ENCODE data around the gene ZBTB42. TPM values are rescaled to one million over a fixed set of nuclear protein-coding genes. Genes with fewer than 3 reads are reported as not detected.

ZBTB42 gene
- total RNA-seq, 1 experiment from 2014 or later, result 4.2 TPM

DNA sequence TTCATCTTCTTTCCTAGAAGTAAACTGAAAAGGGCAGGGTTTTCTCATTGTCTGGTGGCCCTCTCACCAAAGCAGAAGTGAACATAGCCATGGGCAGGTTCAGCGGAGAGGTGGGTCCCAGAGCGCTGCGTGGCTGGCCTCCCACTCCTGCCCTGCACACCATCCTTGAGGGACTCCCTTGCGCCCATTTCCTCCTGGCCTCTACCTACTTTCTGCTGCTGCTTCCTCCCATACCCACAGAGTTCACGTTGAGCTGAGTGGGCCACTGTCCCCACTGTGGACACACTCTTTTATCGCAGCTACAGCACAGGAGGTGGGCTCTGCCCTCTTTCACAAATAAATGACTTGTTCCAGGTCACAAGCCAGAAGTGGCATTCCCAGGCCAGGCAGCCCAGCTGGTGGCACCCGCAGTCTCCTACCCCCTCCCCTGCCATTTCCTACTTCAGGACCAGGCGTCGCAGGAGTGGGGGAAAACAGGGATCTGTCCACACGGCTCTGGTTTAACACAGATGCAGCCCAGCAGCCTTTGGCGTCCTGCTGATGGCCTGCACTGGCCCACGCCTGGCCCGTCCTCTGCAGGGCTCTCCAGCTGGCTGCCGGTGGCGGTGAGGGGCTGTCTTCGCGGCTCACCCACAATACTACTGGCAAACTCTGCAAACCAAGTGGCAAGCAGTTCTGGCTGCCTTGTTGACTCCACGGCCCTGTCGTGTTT is 43.1 kb upstream of the ZBTB42 start:
- no peak overlapping the region for H3K4me2 ChIP-seq
- H3F3A ChIP-seq (ENCODE audit: insufficient read depth, low read depth), result peaks cover 2% of the 10 kb centered on the region; the same call in 1 of the 2 replicates
- ChIA-PET CTCF (interaction anchor here (0.6 kb wide), 1 partner anchor 25 kb away, joined by 4 read pairs; no protein-coding TSS in a partner anchor), POLR2A (ENCODE audit: unreplicated experiment) (no interaction called here)
- no peak overlapping the region for H3K27ac ChIP-seq
- H4K20me1 ChIP-seq (ENCODE audit: insufficient read depth), result peaks cover 16% of the 10 kb centered on the region
- H3K4me1 ChIP-seq (replicated peaks; ENCODE audit: insufficient read depth), result peaks cover 9% of the 10 kb centered on the region
- no TSS peak for BruUV-seq (replicated peaks)
- no peak overlapping the region for H2AFZ ChIP-seq
- intact Hi-C loops (cut with micrococcal nuclease; ENCODE audit: unreplicated experiment), result no loop called here
- H3K27me3 ChIP-seq (ENCODE audit: insufficient read depth, low read depth), result no peaks in the 10 kb centered on the region
- peaks cover 6% of the 10 kb centered on the region; the same call in 1 of the 2 replicates for H3K36me3 ChIP-seq (ENCODE audit: low read depth)
- no peaks in the 10 kb centered on the region for H3K9me2 ChIP-seq (ENCODE audit: insufficient read depth)
- no peak for DNase-seq
- peaks cover 38% of the 10 kb centered on the region for H3K79me2 ChIP-seq (ENCODE audit: low read depth)
- TF ChIP-seq EZH2 (IDR thresholded peaks at IDR 0.05; ENCODE audit: low read depth), result no peak
- TF ChIP-seq, protein P1, sequence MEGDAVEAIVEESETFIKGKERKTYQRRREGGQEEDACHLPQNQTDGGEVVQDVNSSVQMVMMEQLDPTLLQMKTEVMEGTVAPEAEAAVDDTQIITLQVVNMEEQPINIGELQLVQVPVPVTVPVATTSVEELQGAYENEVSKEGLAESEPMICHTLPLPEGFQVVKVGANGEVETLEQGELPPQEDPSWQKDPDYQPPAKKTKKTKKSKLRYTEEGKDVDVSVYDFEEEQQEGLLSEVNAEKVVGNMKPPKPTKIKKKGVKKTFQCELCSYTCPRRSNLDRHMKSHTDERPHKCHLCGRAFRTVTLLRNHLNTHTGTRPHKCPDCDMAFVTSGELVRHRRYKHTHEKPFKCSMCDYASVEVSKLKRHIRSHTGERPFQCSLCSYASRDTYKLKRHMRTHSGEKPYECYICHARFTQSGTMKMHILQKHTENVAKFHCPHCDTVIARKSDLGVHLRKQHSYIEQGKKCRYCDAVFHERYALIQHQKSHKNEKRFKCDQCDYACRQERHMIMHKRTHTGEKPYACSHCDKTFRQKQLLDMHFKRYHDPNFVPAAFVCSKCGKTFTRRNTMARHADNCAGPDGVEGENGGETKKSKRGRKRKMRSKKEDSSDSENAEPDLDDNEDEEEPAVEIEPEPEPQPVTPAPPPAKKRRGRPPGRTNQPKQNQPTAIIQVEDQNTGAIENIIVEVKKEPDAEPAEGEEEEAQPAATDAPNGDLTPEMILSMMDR (conservative IDR thresholded peaks at IDR 0.05), result no peak
- H3K9me3 ChIP-seq (ENCODE audit: insufficient read depth, low read depth), result no peaks in the 10 kb centered on the region
- no peak overlapping the region for H3K4me3 ChIP-seq

DNA sequence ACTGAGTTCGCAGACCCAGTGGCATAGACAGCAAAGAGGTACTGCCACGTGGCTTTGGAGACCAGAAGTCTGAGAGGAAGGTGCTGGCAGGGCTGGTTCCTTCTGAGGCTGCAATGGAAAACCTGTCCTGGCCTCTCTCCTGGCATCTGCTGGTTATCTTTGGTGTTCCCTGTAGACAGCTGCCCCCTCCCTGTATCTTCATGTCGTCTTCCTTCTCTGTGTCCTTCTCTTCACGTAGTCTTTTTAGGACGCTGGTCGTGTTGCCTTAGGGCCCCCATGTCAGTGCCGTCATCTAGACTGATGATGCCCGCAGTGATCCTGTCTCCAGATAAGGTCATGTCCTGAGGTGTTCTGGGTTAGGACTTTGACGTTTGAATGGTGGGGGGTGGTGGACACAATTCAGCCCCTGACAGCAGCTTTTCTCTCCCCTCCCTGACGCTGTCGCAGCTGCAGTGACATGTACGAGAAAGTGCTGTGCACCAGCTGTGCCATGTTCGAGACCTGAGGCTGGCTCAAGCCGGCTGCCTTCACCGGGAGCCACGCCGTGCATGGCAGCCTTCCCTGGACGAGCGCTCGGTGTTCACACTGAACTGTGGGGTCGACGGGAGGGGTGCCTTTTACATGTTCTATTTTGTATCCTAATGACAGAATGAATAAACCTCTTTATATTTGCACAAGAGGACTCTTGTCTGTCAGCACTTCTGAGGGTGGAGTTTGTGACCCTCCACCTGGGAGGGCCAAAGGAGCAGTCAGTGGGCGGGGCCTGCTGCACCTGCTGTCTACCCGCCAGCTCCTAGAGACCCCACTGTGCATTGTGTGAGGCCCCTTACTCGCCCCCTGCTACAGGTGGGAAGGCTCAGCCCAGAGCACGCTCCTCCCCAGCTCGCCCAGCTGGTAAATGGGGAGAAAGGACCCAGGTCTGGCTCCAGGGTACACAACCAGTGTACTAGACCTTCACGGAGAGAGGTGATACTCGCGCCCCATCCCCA is 41.6 kb upstream of the ZBTB42 start:
- Histone ChIP-seq H4K20me1 (ENCODE audit: insufficient read depth) (peaks cover 16% of the 10 kb centered on the region), H2AFZ (no peak overlapping the region), H3K27me3 (ENCODE audit: insufficient read depth, low read depth) (no peaks in the 10 kb centered on the region), H3K79me2 (ENCODE audit: low read depth) (peaks cover 26% of the 10 kb centered on the region), H3K27ac (no peak overlapping the region), H3K9me3 (ENCODE audit: insufficient read depth, low read depth) (no peaks in the 10 kb centered on the region), H3K36me3 (ENCODE audit: low read depth) (peaks cover 6% of the 10 kb centered on the region; the same call in 1 of the 2 replicates), H3K9me2 (ENCODE audit: insufficient read depth) (no peaks in the 10 kb centered on the region), H3K4me2 (no peak overlapping the region), H3K4me3 (no peak overlapping the region), H3K4me1 (replicated peaks; ENCODE audit: insufficient read depth) (peaks cover 5% of the 10 kb centered on the region), H3F3A (ENCODE audit: insufficient read depth, low read depth) (peaks cover 2% of the 10 kb centered on the region; the same call in 1 of the 2 replicates)
- CTCF ChIA-PET, result no interaction called here
- POLR2A ChIA-PET (ENCODE audit: unreplicated experiment), result no interaction called here
- DNase-seq, result no peak
- BruUV-seq (replicated peaks), result no TSS peak
- intact Hi-C loops (cut with micrococcal nuclease; ENCODE audit: unreplicated experiment), result no loop called here
- TF ChIP-seq, protein P1 (conservative IDR thresholded peaks at IDR 0.05), result no peak
- TF ChIP-seq EZH2 (IDR thresholded peaks at IDR 0.05; ENCODE audit: low read depth), result no peak

DNA sequence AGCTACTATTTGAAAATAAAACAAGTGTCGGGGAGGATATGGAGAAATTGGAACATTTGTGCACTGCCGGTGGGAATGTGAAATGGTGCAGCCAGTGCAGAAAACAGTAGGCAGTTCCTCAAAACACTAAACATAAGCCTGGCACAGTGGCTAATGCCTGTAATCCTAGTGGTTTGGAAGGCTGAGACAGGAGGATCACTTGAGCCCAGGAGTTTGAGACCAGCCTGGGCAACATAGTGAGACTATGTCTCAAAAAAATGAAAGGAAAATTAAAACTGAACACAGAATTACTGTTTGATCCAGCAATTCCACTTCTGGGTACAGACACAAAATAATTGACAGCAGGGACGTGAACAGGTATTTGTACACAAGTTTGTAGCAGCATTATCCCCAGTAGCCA is 35.4 kb upstream of the ZBTB42 start:
- no peak for TF ChIP-seq EZH2 (IDR thresholded peaks at IDR 0.05; ENCODE audit: low read depth)
- TF ChIP-seq, protein P1 (conservative IDR thresholded peaks at IDR 0.05), result no peak

More for the DNA sequence above, 35.4 kb upstream of the ZBTB42 start:
- Histone ChIP-seq H2AFZ (no peak overlapping the region), H3K79me2 (ENCODE audit: low read depth) (no peaks in the 10 kb centered on the region), H3K9me2 (ENCODE audit: insufficient read depth) (no peaks in the 10 kb centered on the region), H3K27ac (no peak overlapping the region), H3K4me3 (no peak overlapping the region), H3K4me1 (replicated peaks; ENCODE audit: insufficient read depth) (peaks cover 3% of the 10 kb centered on the region; the same call in 1 of the 2 replicates), H3K27me3 (ENCODE audit: insufficient read depth, low read depth) (no peaks in the 10 kb centered on the region), H3F3A (ENCODE audit: insufficient read depth, low read depth) (peaks cover 23% of the 10 kb centered on the region; the same call in 1 of the 2 replicates), H4K20me1 (ENCODE audit: insufficient read depth) (no peaks in the 10 kb centered on the region), H3K4me2 (no peak overlapping the region), H3K9me3 (ENCODE audit: insufficient read depth, low read depth) (no peaks in the 10 kb centered on the region), H3K36me3 (ENCODE audit: low read depth) (0 out of 2 replicates have a peak, but pooled peaks cover 3% of the 10 kb centered on the region)
- BruUV-seq (replicated peaks), result no TSS peak
- intact Hi-C loops (cut with micrococcal nuclease; ENCODE audit: unreplicated experiment), result loop anchor here (5.0 kb wide), 1 partner anchor 282 kb away; no protein-coding TSS in a partner anchor
- ChIA-PET POLR2A (ENCODE audit: unreplicated experiment) (no interaction called here), CTCF (interaction anchor here (0.6 kb wide), 1 partner anchor 210 kb away, joined by 3 read pairs; no protein-coding TSS in a partner anchor)
- DNase-seq, result no peak

All from PC-9 (cell line).